WI38 (cell line): ENCODE measurements around the gene UCHL5.
"Not testable (repeated sequence)": the region's sequence is repeated elsewhere in the genome, so short reads cannot be mapped to it uniquely, and the experiment has no call there.

Experiments
- H3K4me3 ChIP-seq: 2 replicates; pipeline ENCODE4 v1.5.1; 2011; ENCODE audit warnings: low read depth, mild to moderate bottlenecking, control low read depth, low read length
- CTCF ChIP-seq: IDR thresholded peaks from 2 replicates; pipeline ENCODE4 v1.5.1; 2012; ENCODE audit warnings: low read depth, mild to moderate bottlenecking, control low read depth, low read length

The UCHL5 gene

GRCh38 chr1:193065954-193066353 lies 6.8 kb upstream of the UCHL5 start:
- no peak overlapping the region for H3K4me3 ChIP-seq
- no peak for TF ChIP-seq CTCF

GRCh38 chr1:193062698-193063463 lies 3.7 kb upstream of the UCHL5 start:
- no peak for TF ChIP-seq CTCF

GRCh38 chr1:193060938-193061337 lies 1.8 kb upstream of the UCHL5 start:
- H3K4me3 ChIP-seq = peak overlapping the region; percentile 93
- no peak for TF ChIP-seq CTCF

More at GRCh38 chr1:193062698-193063463, 3.7 kb upstream of the UCHL5 start:
- no peak overlapping the region for H3K4me3 ChIP-seq

DNA sequence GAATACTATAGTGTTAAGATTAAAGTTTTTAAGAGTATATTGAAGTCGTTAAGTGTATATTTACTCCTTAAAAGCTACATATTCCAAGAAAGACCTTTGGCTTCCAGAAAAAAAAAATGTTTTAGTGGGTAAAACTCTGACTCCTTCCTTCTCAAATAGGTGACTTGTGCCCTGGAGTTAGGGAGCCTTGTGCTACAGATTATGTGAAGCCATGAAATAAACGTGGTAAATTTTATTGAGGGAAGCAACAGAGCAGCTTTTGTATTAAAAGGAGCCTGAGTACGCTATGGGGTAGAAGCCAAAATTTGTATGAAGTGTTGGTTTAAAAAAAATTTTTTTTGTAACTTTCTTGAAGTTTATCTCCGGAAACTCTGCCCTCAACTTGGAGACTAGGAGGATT lies 1.2 kb upstream of the UCHL5 start:
- TF ChIP-seq CTCF = no peak

GRCh38 chr1:193060115-193060403 lies 899 bp upstream of the UCHL5 start:
- H3K4me3 ChIP-seq = peak overlapping the region; percentile 93
- no peak for TF ChIP-seq CTCF

More for the DNA sequence above, 1.2 kb upstream of the UCHL5 start:
- H3K4me3 ChIP-seq = peak overlapping the region; percentile 93

GRCh38 chr1:193058529-193059281 lies 455 bp downstream of the UCHL5 start:
- H3K4me3 ChIP-seq = peak overlapping the region; percentile 93
- TF ChIP-seq CTCF = no peak

DNA sequence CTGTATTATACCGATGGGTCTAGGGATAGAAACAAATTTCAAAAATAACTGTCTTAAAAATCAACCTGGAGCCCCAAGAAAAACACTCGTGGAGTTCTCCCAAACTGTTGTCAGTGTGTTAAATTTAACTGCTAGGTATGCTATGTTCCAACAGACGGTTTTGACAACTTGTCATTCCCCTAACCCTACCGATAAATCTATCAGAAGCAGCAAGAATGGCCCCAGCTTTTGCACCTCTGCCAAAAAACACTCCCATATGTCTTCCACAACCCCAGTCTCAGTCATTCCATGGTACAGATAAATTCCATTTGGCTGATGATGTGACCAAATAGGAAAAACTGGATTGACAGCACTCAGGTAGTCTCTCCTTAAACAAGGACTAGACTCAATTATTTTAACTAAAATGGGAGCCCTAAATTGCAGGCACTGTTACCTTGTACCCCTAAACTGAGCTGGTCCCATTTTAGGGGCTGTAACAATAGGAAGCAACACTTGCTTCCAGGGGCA lies 4.9 kb downstream of the UCHL5 start:
- H3K4me3 ChIP-seq = no peak overlapping the region
- TF ChIP-seq CTCF = no peak

DNA sequence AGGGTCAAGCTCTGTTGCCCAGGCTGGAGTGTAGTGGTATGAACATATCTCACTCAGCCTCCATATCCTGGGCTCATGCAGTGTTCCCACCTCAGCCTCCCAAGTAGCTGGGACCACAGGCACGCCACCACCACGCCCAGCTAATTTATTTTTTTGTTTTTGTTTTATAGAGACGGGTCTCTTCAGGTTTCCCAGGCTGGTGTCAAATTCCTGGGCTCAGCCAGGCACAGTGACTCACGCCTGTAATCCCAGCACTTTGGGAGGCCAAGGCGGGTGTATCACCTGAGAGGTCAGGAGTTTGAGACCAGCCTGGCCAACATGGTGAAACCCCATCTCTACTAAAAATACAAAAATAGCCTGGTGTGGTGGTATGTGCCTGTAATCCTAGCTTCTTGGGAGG lies 10.2 kb downstream of the UCHL5 start:
- not testable (repeated sequence) for H3K4me3 ChIP-seq
